Vagina (tissue), 2 donors: ENCODE data around the gene GBX2.

Source experiments
- CTCF ChIP-seq, 3 experiments: fragments of 450-650 bp in 2 of 3; fragments of 200-600 bp in 1 of 3; sonication (generic) in 1 of 3; IDR thresholded peaks; one replicate each; pipeline ENCODE4 v1.5.1; 2017 to 2019; ENCODE audit warnings: antibody characterized with exemption in 3 of 3, mild to moderate bottlenecking in 2 of 3, moderate library complexity in 2 of 3
- POLR2A ChIP-seq, 2 donors: fragments of 450-650 bp; IDR thresholded peaks; one replicate each; pipeline ENCODE4 v1.6.1; 2017; ENCODE audit warnings: antibody characterized with exemption in 2 of 2, mild to moderate bottlenecking in 2 of 2, moderate library complexity in 2 of 2
- POLR2AphosphoS5 ChIP-seq, 2 donors: sonication (generic); formaldehyde crosslinking; IDR thresholded peaks; one replicate each; pipeline ENCODE4 v1.9.0; 2017; ENCODE audit warnings: antibody characterized with exemption in 2 of 2, mild to moderate bottlenecking in 2 of 2, low read depth in 1 of 2; ENCODE audit not compliant: insufficient read depth in 1 of 2

GRCh38 chr2:236210536-236210935 lies 42.4 kb upstream of the GBX2 start:
- TF ChIP-seq POLR2AphosphoS5 (IDR thresholded peaks at IDR 0.05; ENCODE audit: insufficient read depth in 1 of 2, low read depth in 1 of 2) (no peak), CTCF (IDR thresholded peaks at IDR 0.05) (no peak), POLR2A (IDR thresholded peaks at IDR 0.05) (no peak)
